ENCODE results near the gene RYR3. TPM values are rescaled to one million over a fixed set of nuclear protein-coding genes. Genes with fewer than 3 reads are reported as not detected.

The RYR3 gene
- total RNA-seq, 2 experiments from 2014 or later = not detected

GRCh38 chr15:33395321-33395720 lies 84.6 kb downstream of the RYR3 start:
- Mint-ChIP-seq H3K36me3 (ENCODE audit: low read depth) (no peaks in the 10 kb centered on the region), H3K27ac (no peak overlapping the region), H3K9me3 (ENCODE audit: low read depth) (no peaks in the 10 kb centered on the region), H3K27me3 (peaks cover 4% of the 10 kb centered on the region), H3K4me1 (no peaks in the 10 kb centered on the region), H3K4me3 (no peak overlapping the region)
- ChIA-PET CTCF (interaction anchor here (0.6 to 1.5 kb wide), 2 partner anchors 191 to 305 kb away, joined by 3 to 4 read pairs; no protein-coding TSS in a partner anchor), POLR2A (no interaction called here)
- intact Hi-C loops (cut with DNase I, micrococcal nuclease) = no loop called here
- DNase-seq (no peak), ATAC-seq (no peak)

GRCh38 chr15:33395846-33396245 lies 85.1 kb downstream of the RYR3 start:
- ATAC-seq = no peak
- Mint-ChIP-seq H3K9me3 (ENCODE audit: low read depth) (no peaks in the 10 kb centered on the region), H3K36me3 (ENCODE audit: low read depth) (no peaks in the 10 kb centered on the region), H3K4me3 (no peak overlapping the region), H3K27me3 (peaks cover 4% of the 10 kb centered on the region), H3K27ac (no peak overlapping the region), H3K4me1 (no peaks in the 10 kb centered on the region)
- ChIA-PET CTCF (no interaction called here), POLR2A (no interaction called here)
- DNase-seq = no peak
- intact Hi-C loops (cut with DNase I, micrococcal nuclease) = no loop called here

GRCh38 chr15:33396475-33396874 lies 85.7 kb downstream of the RYR3 start:
- no peaks in the 10 kb centered on the region for H3K4me1 Mint-ChIP-seq
- POLR2A ChIA-PET = no interaction called here
- ATAC-seq (no peak), DNase-seq (no peak)
- H3K9me3 Mint-ChIP-seq (ENCODE audit: low read depth) = no peaks in the 10 kb centered on the region
- CTCF ChIA-PET = no interaction called here
- peaks cover 4% of the 10 kb centered on the region for H3K27me3 Mint-ChIP-seq
- no peaks in the 10 kb centered on the region for H3K36me3 Mint-ChIP-seq (ENCODE audit: low read depth)
- intact Hi-C loops (cut with DNase I, micrococcal nuclease) = no loop called here
- H3K4me3 Mint-ChIP-seq = no peak overlapping the region
- H3K27ac Mint-ChIP-seq = no peak overlapping the region

GRCh38 chr15:33398555-33398954 lies 87.8 kb downstream of the RYR3 start:
- Mint-ChIP-seq H3K4me3 (no peak overlapping the region), H3K27me3 (peaks cover 9% of the 10 kb centered on the region), H3K27ac (no peak overlapping the region), H3K4me1 (no peaks in the 10 kb centered on the region), H3K36me3 (ENCODE audit: low read depth) (no peaks in the 10 kb centered on the region), H3K9me3 (ENCODE audit: low read depth) (no peaks in the 10 kb centered on the region)
- no peak for DNase-seq
- no peak for ATAC-seq
- intact Hi-C loops (cut with DNase I, micrococcal nuclease) = no loop called here
- CTCF ChIA-PET = interaction anchor here (0.6 kb wide), 1 partner anchor 107 kb away, joined by 3 read pairs; no protein-coding TSS in a partner anchor
- POLR2A ChIA-PET = no interaction called here

- H3K36me3 Mint-ChIP-seq (ENCODE audit: low read depth) = no peaks in the 10 kb centered on the region
- no peaks in the 10 kb centered on the region for H3K9me3 Mint-ChIP-seq (ENCODE audit: low read depth)
- H3K27ac Mint-ChIP-seq = no peak overlapping the region
- H3K4me3 Mint-ChIP-seq = no peak overlapping the region
- H3K27me3 Mint-ChIP-seq = peaks cover 13% of the 10 kb centered on the region
- H3K4me1 Mint-ChIP-seq = no peaks in the 10 kb centered on the region
- ChIA-PET CTCF (no interaction called here), POLR2A (no interaction called here)
- DNase-seq (no peak), ATAC-seq (no peak)
- intact Hi-C loops (cut with DNase I, micrococcal nuclease) = no loop called here
Measured at GRCh38 chr15:33400941-33401340, 90.2 kb downstream of the RYR3 start.

- Mint-ChIP-seq H3K4me3 (no peak overlapping the region), H3K4me1 (no peaks in the 10 kb centered on the region), H3K36me3 (ENCODE audit: low read depth) (no peaks in the 10 kb centered on the region), H3K9me3 (ENCODE audit: low read depth) (no peaks in the 10 kb centered on the region), H3K27me3 (peaks cover 13% of the 10 kb centered on the region), H3K27ac (no peak overlapping the region)
- CTCF ChIA-PET = no interaction called here
- DNase-seq (no peak), ATAC-seq (no peak)
- intact Hi-C loops (cut with DNase I, micrococcal nuclease) = no loop called here
- POLR2A ChIA-PET = no interaction called here
Measured at GRCh38 chr15:33402600-33402999, 91.8 kb downstream of the RYR3 start.

GRCh38 chr15:33405096-33405495 lies 94.3 kb downstream of the RYR3 start:
- no peaks in the 10 kb centered on the region for H3K4me1 Mint-ChIP-seq
- ATAC-seq = no peak
- ChIA-PET CTCF (no interaction called here), POLR2A (no interaction called here)
- no peaks in the 10 kb centered on the region for H3K36me3 Mint-ChIP-seq (ENCODE audit: low read depth)
- H3K27me3 Mint-ChIP-seq = peaks cover 9% of the 10 kb centered on the region
- intact Hi-C loops (cut with DNase I, micrococcal nuclease) = no loop called here
- no peak for DNase-seq
- no peaks in the 10 kb centered on the region for H3K9me3 Mint-ChIP-seq (ENCODE audit: low read depth)
- no peak overlapping the region for H3K4me3 Mint-ChIP-seq
- no peak overlapping the region for H3K27ac Mint-ChIP-seq

GRCh38 chr15:33411596-33412540 lies 101.1 kb downstream of the RYR3 start:
- H3K4me3 Mint-ChIP-seq = no peak overlapping the region
- H3K36me3 Mint-ChIP-seq (ENCODE audit: low read depth) = no peaks in the 10 kb centered on the region
- ChIA-PET CTCF (interaction anchor here (0.6 to 1.3 kb wide), 2 partner anchors 12 to 40 kb away, joined by 3 to 4 read pairs; no protein-coding TSS in a partner anchor), POLR2A (no interaction called here)
- H3K4me1 Mint-ChIP-seq = no peaks in the 10 kb centered on the region
- no peaks in the 10 kb centered on the region for H3K9me3 Mint-ChIP-seq (ENCODE audit: low read depth)
- no peak overlapping the region for H3K27ac Mint-ChIP-seq
- H3K27me3 Mint-ChIP-seq = no peaks in the 10 kb centered on the region
- intact Hi-C loops (cut with DNase I, micrococcal nuclease) = no loop called here
- DNase-seq = no peak
- ATAC-seq = no peak

GRCh38 chr15:33419701-33420100 lies 108.9 kb downstream of the RYR3 start:
- ATAC-seq (no peak), DNase-seq (no peak)
- H3K4me3 Mint-ChIP-seq = no peak overlapping the region
- H3K36me3 Mint-ChIP-seq (ENCODE audit: low read depth) = no peaks in the 10 kb centered on the region
- POLR2A ChIA-PET = no interaction called here
- no peaks in the 10 kb centered on the region for H3K4me1 Mint-ChIP-seq
- intact Hi-C loops (cut with DNase I, micrococcal nuclease) = no loop called here
- H3K9me3 Mint-ChIP-seq (ENCODE audit: low read depth) = no peaks in the 10 kb centered on the region
- H3K27me3 Mint-ChIP-seq = peaks cover 20% of the 10 kb centered on the region
- no peak overlapping the region for H3K27ac Mint-ChIP-seq
- CTCF ChIA-PET = no interaction called here

GRCh38 chr15:33424025-33424424 lies 113.3 kb downstream of the RYR3 start:
- intact Hi-C loops (cut with DNase I, micrococcal nuclease) = no loop called here
- H3K4me3 Mint-ChIP-seq = no peak overlapping the region
- ChIA-PET POLR2A (no interaction called here), CTCF (no interaction called here)
- H3K27me3 Mint-ChIP-seq = peaks cover 11% of the 10 kb centered on the region
- no peak overlapping the region for H3K27ac Mint-ChIP-seq
- H3K4me1 Mint-ChIP-seq = no peaks in the 10 kb centered on the region
- H3K9me3 Mint-ChIP-seq (ENCODE audit: low read depth) = no peaks in the 10 kb centered on the region
- DNase-seq (no peak), ATAC-seq (no peak)
- H3K36me3 Mint-ChIP-seq (ENCODE audit: low read depth) = no peaks in the 10 kb centered on the region

- POLR2A ChIA-PET = no interaction called here
- no peaks in the 10 kb centered on the region for H3K4me1 Mint-ChIP-seq
- CTCF ChIA-PET = no interaction called here
- H3K9me3 Mint-ChIP-seq (ENCODE audit: low read depth) = no peaks in the 10 kb centered on the region
- H3K36me3 Mint-ChIP-seq (ENCODE audit: low read depth) = no peaks in the 10 kb centered on the region
- DNase-seq (no peak), ATAC-seq (no peak)
- no peak overlapping the region for H3K27ac Mint-ChIP-seq
- no peak overlapping the region for H3K4me3 Mint-ChIP-seq
- H3K27me3 Mint-ChIP-seq = peaks cover 11% of the 10 kb centered on the region
- intact Hi-C loops (cut with DNase I, micrococcal nuclease) = no loop called here
Measured at GRCh38 chr15:33425142-33425541, 114.4 kb downstream of the RYR3 start.

GRCh38 chr15:33430577-33430976 lies 119.8 kb downstream of the RYR3 start:
- Mint-ChIP-seq H3K27me3 (peaks cover 2% of the 10 kb centered on the region), H3K4me3 (no peak overlapping the region), H3K4me1 (no peaks in the 10 kb centered on the region), H3K36me3 (ENCODE audit: low read depth) (no peaks in the 10 kb centered on the region), H3K27ac (no peak overlapping the region), H3K9me3 (ENCODE audit: low read depth) (no peaks in the 10 kb centered on the region)
- POLR2A ChIA-PET = no interaction called here
- CTCF ChIA-PET = interaction anchor here (1.1 kb wide), 1 partner anchor 14 kb away, joined by 5 read pairs; no protein-coding TSS in a partner anchor
- DNase-seq (no peak), ATAC-seq (no peak)
- intact Hi-C loops (cut with DNase I, micrococcal nuclease) = no loop called here

All from activated CD4-positive, alpha-beta T cell treated with anti-CD3 and anti-CD28 coated beads for 36 hours (primary cell).